ENCODE results near the gene HCN2.
"Not testable (repeated sequence)": the region's sequence is repeated elsewhere in the genome, so short reads cannot be mapped to it uniquely, and the experiment has no call there.

Gene HCN2

GRCh38 chr19:622666-623065 is 33.0 kb downstream of the HCN2 start:
- no peak for DNase-seq

GRCh38 chr19:623175-623916 is 33.7 kb downstream of the HCN2 start:
- no peak for DNase-seq

GRCh38 chr19:623974-624373 is 34.3 kb downstream of the HCN2 start:
- DNase-seq, result no peak

- no peak for DNase-seq
Measured at GRCh38 chr19:624433-625109, 34.9 kb downstream of the HCN2 start.

GRCh38 chr19:625257-625656 is 35.6 kb downstream of the HCN2 start:
- DNase-seq, result no peak

GRCh38 chr19:626566-626965 is 36.9 kb downstream of the HCN2 start:
- not testable (repeated sequence) for DNase-seq

- DNase-seq, result no peak
Measured at GRCh38 chr19:628168-628567, 38.5 kb downstream of the HCN2 start.

GRCh38 chr19:629515-629914 is 39.8 kb downstream of the HCN2 start:
- peak; percentile 48 for DNase-seq

GRCh38 chr19:629961-630714 is 40.5 kb downstream of the HCN2 start:
- peak; percentile 30 for DNase-seq

GRCh38 chr19:632579-633067 is 42.9 kb downstream of the HCN2 start:
- DNase-seq, result no peak

- peak; percentile 99 for DNase-seq
Measured at GRCh38 chr19:633068-633785, 43.5 kb downstream of the HCN2 start, which contains the start of gene POLRMT. TSS of gene POLRMT (minus strand) at chr19:633537. CDS start at chr19:633512, 25 bp downstream.

GRCh38 chr19:633786-634639 is 44.3 kb downstream of the HCN2 start:
- DNase-seq, result no peak

GRCh38 chr19:634975-635652 is 45.4 kb downstream of the HCN2 start:
- no peak for DNase-seq

- no peak for DNase-seq
Measured at GRCh38 chr19:638906-639252, 49.2 kb downstream of the HCN2 start.

- peak; percentile 77 for DNase-seq
Measured at GRCh38 chr19:639253-640160, 49.8 kb downstream of the HCN2 start, which contains the start of gene FGF22. TSS of gene FGF22 (plus strand) at chr19:639879. CDS start at chr19:639926, 47 bp downstream.

- DNase-seq, result no peak
Measured at GRCh38 chr19:640161-640558, 50.5 kb downstream of the HCN2 start.

GRCh38 chr19:640606-641189 is 51.0 kb downstream of the HCN2 start:
- no peak for DNase-seq

- DNase-seq, result no peak
Measured at GRCh38 chr19:641702-642101, 52.0 kb downstream of the HCN2 start.

Data from NCI-H1092 treated with DMSO at 0.1 percent for 48 hours (cell line).